Measurements from ENCODE around the gene PTPRN2. TPM values are rescaled to one million over a fixed set of nuclear protein-coding genes. Genes with fewer than 3 reads are reported as not detected.

Gene PTPRN2
- total RNA-seq, 4 donors from 2014 or later, result 14.9 to 34.3 (median 21.3) TPM

DNA sequence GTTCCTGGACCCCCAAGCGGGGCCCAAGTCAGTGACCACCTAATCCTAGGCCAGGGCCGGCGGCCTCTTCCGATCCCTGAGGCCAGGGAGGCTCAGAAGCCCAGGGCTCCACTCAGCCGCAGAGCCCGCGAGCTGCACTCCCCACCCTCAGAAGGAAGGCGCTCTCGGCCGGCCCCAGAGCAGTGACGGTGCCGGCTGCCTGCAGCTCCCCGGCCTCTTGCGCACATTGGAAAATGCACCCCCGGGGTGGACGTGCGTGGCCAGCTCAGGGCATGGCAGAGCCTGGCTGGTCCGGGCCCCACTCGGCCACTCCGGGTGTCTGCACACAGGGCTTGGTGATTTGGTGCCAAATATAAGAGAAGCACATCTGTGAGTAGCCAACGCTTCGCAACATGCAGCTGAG, 269.1 kb downstream of the PTPRN2 start:
- no peaks in the 10 kb centered on the region for H3K9me3 ChIP-seq
- no peak overlapping the region for H3K4me3 ChIP-seq
- no peak for DNase-seq
- H3K27ac ChIP-seq, result no peak overlapping the region
- H3K27me3 ChIP-seq, result no peaks in the 10 kb centered on the region
- no peaks in the 10 kb centered on the region for H3K36me3 ChIP-seq
- TF ChIP-seq CTCF (IDR thresholded peaks at IDR 0.05), result no peak
- no peak for TF ChIP-seq POLR2A (IDR thresholded peaks at IDR 0.05)
- no peaks in the 10 kb centered on the region for H3K4me1 ChIP-seq

GRCh38 chr7:158317238-158318205, 270.1 kb downstream of the PTPRN2 start:
- no peaks in the 10 kb centered on the region for H3K9me3 ChIP-seq
- H3K4me3 ChIP-seq, result peak overlapping the region in 1 of 4 donors; percentile 10
- DNase-seq, result no peak
- H3K4me1 ChIP-seq, result no peaks in the 10 kb centered on the region
- TF ChIP-seq CTCF (IDR thresholded peaks at IDR 0.05) (no peak), POLR2A (IDR thresholded peaks at IDR 0.05) (no peak)
- no peaks in the 10 kb centered on the region for H3K36me3 ChIP-seq
- H3K27ac ChIP-seq, result no peak overlapping the region
- H3K27me3 ChIP-seq, result no peaks in the 10 kb centered on the region

DNA sequence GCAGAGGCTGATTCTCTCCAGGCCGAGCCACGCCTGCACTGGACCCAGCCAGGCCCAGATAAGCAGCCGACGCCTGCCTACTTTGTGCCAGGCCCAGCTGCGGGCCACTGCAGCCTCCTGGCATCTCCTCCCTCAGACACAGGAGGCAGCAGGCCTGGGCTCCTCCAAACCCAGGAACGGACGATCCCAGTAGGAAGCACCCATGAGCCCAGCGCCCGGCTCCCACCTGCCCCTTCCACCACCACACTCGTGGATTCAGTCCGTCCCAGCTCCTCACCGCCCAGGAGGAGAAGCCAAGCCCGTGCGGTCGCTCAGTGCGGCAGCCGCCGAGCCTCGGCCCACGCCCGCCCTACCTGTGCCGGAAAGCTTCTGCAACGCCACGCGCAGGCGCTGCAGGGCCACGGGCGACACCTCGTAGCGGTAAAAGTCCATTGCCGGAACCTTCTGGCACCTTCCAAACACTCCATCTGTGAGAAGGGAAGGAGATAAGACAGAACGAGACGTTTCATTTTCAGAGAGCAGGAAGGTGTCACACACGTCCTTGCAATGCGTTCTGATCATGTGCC, 271.1 kb downstream of the PTPRN2 start:
- TF ChIP-seq POLR2A (IDR thresholded peaks at IDR 0.05), result no peak
- no peak for TF ChIP-seq CTCF (IDR thresholded peaks at IDR 0.05)
- DNase-seq, result no peak
- no peaks in the 10 kb centered on the region for H3K27me3 ChIP-seq
- H3K4me3 ChIP-seq, result no peak overlapping the region
- H3K36me3 ChIP-seq, result no peaks in the 10 kb centered on the region
- no peak overlapping the region for H3K27ac ChIP-seq
- no peaks in the 10 kb centered on the region for H3K9me3 ChIP-seq
- no peaks in the 10 kb centered on the region for H3K4me1 ChIP-seq

- no peak for TF ChIP-seq POLR2A (IDR thresholded peaks at IDR 0.05)
- TF ChIP-seq CTCF (IDR thresholded peaks at IDR 0.05), result no peak
- Histone ChIP-seq H3K27ac (no peak overlapping the region), H3K36me3 (no peaks in the 10 kb centered on the region), H3K27me3 (no peaks in the 10 kb centered on the region), H3K4me1 (no peaks in the 10 kb centered on the region), H3K9me3 (no peaks in the 10 kb centered on the region), H3K4me3 (no peak overlapping the region)
- no peak for DNase-seq
Measured at GRCh38 chr7:158315881-158316280, 271.7 kb downstream of the PTPRN2 start.

DNA sequence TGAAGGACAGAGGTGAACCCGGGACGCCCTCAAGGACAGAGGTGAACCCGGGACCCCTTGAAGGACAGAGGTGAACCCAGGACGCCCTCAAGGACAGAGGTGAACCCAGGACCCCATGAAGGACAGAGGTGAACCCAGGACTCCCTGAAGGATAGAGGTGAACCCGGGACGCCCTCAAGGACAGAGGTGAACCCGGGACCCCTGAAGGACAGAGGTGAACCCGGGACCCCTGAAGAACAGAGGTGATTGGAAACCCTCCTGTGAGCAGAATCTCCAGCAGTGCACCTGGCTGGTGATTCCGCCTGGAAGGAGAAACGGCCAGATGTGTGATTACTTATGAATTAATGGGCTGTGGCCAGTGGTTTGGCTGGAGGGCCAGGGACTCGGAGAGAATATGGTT, 272.3 kb downstream of the PTPRN2 start:
- no peak overlapping the region for H3K27ac ChIP-seq
- no peaks in the 10 kb centered on the region for H3K9me3 ChIP-seq
- DNase-seq, result no peak
- H3K36me3 ChIP-seq, result no peaks in the 10 kb centered on the region
- H3K27me3 ChIP-seq, result no peaks in the 10 kb centered on the region
- TF ChIP-seq CTCF (IDR thresholded peaks at IDR 0.05), result no peak
- no peak for TF ChIP-seq POLR2A (IDR thresholded peaks at IDR 0.05)
- no peaks in the 10 kb centered on the region for H3K4me1 ChIP-seq
- H3K4me3 ChIP-seq, result no peak overlapping the region
